ENCODE results near the gene CD27.
"Not testable (repeated sequence)": the region's sequence is repeated elsewhere in the genome, so short reads cannot be mapped to it uniquely, and the experiment has no call there.

The CD27 gene

DNA sequence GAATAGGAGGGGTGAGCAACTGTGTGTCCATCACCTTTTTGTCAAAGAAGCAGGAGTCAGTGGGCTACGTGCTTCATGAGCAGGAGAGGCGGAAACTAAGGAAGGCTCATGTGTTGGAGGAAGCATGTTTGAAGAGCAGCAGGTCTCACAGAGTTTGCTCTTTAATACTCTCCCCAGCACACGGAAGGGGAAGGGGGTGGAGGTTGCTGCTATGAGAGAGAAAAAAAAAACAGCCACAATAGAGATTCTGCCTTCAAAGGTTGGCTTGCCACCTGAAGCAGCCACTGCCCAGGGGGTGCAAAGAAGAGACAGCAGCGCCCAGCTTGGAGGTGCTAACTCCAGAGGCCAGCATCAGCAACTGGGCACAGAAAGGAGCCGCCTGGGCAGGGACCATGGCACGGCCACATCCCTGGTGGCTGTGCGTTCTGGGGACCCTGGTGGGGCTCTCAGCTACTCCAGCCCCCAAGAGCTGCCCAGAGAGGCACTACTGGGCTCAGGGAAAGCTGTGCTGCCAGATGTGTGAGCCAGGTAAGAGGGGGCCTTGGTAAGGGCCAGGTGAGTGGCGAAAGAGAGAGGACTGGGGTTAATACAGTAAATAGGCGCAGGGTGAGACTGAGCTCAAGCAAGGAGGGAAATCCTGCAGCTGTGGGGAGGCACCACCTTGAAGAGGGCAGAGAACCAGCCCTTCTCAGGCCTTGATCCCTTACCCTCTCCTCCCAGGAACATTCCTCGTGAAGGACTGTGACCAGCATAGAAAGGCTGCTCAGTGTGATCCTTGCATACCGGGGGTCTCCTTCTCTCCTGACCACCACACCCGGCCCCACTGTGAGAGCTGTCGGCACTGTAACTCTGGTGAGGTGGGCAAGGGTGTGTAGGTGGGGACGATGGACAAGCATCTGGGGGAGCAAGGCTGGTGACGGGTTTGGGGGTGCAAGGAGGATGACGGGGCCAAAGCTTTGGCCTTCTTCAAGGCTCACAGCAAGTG lies at the start of gene CD27:
Gene CD27, plus strand, starts transcription at position 252 of the 985 bp plus-strand sequence. Its CDS starts 141 bp downstream, at position 393.
- no peak for DNase-seq

GRCh38 chr12:6396031-6396430 lies 48.7 kb upstream of the CD27 start:
- DNase-seq: no peak

- no peak for DNase-seq
Observed at GRCh38 chr12:6399884-6400644, 44.7 kb upstream of the CD27 start.

- no peak for DNase-seq
Observed at GRCh38 chr12:6404390-6404789, 40.4 kb upstream of the CD27 start.

GRCh38 chr12:6405963-6406362 lies 38.8 kb upstream of the CD27 start:
- DNase-seq: no peak

GRCh38 chr12:6407236-6407954 lies 37.4 kb upstream of the CD27 start:
- DNase-seq: no peak

GRCh38 chr12:6416596-6416995 lies 28.2 kb upstream of the CD27 start:
- no peak for DNase-seq

DNA sequence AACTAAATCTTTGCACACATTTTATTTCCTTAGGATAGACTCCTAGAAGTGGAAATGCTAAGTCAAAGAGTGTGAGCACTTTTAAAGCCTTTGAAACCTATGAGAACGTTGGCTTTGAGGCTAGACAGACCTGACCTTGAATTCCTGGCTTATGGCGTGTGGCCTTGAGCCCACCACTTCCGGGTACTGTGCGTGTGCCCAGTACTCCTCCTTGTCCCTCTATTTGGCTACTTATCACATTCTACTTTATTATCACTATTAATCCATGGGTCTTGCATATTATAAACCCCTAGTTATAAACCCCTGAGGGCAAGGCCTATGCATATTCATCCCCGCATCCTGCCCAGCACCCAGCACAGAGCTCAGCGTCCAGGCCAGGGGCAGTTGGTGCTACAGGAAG lies 26.0 kb upstream of the CD27 start:
- DNase-seq: no peak

DNA sequence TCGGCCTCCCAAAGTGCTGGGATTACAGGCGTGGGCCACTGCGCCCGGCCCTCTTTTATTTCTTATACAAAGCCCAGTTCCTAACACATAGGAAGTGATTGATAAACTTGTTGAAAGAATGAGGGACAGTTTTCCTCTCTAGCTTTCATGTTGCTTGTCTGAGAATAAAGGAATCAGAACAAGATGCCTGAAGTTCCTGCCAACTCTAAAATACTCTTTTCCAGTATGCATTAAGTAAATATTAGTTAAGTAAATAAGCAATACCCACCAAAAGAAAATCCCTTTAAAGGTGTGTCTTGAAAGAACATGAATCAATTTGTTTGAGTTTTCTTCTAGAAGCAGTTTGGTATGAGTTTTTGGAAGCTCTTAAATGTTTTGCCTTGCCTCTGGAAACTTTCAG lies 24.4 kb upstream of the CD27 start:
- no peak for DNase-seq

GRCh38 chr12:6423267-6424007 lies 21.3 kb upstream of the CD27 start:
- peak; percentile 86 to 90 for DNase-seq

DNA sequence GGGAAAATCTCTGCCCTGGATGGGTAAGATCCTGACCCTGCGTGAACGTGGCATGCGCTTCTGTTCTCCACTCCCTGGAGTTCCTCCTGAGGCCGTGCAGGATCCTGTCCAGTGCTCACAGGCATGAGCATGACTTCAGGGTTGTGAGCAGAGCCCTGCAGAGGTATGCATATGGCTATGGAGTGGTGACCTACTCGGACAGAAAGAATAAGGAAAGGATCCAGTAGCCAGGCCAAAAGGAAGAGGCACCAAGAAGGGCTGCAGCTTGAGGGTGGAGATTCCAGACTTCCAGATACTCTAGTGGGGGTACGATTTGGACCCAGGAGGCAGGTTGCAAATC lies 20.8 kb upstream of the CD27 start:
- DNase-seq: no peak

DNA sequence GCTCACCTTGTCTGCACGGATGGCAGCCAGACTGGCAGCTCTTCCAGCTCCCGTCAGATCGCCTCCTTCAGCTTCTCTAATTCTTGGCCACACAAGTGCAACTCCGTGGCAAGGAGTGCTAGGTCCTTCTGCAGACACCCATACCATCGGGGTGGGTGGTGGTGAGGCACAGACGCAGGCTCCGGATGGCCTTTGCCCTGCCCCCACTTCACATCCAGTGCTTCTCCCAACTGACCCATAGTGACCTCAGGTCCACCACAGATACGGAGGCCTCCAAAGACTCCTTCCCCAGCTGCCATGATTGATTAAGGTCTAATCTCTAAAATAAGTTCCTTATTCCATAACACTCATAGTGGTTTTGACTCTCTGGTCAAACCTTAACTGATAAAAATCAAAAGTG lies 19.9 kb upstream of the CD27 start:
- DNase-seq: no peak

GRCh38 chr12:6425590-6426531 lies 18.9 kb upstream of the CD27 start:
- DNase-seq: no peak

DNA sequence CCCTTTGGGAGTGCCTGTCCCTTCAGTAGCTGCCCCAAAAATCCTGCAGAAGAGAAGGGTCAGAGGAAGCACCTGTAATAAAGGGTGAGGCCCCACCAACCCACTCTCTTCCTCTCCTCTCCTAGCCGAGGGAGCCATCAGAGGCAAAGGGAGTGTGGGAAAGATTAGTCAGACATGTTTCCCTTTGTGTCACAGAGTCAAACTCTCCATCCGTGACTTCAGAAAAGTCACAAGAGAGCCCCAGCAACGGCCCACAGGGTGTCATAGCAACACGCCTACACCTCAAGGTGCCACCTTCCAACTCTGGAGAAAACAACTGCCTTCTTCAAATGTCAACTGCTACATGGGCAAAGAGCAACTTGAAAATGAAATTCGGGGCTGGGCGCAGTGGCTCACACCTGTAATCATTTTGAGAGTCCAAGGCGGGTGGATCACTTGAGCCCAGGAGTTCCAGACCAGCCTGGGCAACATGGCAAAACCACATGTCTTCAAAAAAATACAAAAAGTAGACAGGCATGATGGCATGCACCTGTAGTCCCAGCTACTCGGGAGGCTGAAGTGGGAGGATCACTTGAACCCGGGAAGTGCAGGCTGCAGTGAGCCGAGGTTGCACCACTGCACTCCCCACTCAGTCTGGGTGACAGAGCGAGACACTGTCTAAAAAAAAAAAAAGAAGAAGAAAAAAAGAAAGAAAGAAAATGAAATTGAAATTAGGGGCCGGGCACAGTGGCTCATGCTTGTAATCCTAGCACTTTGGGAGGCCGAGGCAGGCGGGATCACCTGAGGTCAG lies 17.7 kb upstream of the CD27 start:
- no peak for DNase-seq

GRCh38 chr12:6427796-6428195 lies 17.0 kb upstream of the CD27 start:
- not testable (repeated sequence) for DNase-seq

GRCh38 chr12:6428326-6428725 lies 16.4 kb upstream of the CD27 start:
- DNase-seq: no peak

DNA sequence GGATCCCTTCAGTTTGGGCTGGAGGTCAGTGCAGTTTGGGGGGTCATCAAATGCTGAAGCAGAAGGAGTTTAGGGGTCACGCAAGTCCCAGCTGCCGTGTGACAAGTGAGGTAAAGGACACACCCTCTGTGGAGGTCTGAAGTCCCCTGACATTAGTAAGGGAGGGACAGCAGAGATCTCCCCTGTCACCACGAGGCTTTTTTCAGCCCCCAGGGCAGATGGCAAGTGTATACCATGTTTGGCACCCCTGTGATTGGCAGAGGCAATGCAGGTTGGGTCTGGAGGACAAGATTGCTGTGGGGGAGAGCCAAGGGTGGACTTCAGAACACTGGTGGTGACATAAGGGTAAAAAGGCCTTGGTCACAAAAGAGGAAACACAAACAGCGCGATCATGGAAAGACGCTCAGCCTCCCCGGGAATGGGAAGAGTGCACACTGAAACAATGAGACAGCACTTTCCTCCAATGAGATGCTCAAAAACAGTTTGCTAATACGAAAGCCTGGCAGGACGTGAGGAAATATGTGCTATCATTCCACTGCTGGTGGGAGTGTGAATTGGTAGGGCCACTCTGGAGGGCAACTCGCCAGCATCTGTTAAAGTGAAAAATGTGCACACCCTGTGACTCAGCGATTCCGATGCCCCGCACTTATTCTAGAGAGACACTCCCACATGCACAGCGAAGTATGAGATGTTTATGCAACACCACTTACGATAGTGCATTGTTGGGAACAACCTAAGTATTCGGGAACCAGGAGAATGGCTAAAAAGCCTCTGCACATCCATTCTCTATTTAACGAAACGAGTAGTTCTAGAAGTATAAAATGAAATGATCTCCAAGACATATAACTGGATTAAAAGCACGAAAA lies 14.4 kb upstream of the CD27 start:
- no peak for DNase-seq

DNA sequence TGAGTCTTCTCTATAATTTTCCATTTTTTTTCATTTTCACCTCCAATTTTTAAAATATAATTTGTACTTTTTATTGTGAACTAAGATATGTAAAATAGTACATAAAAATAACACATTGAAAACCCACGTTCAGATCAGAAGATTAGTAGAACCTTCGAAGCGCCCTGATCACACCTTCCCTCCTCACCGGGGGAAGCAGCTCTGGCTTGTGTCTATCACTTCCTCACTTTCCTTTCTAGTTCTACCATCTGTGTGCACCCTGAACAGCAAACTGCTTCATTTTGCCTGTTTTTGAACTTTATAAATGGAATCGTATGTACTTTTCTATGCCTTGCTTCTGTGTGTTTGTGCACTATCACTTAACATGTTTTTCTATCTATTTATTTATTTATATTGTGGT lies 11.8 kb upstream of the CD27 start:
- DNase-seq: no peak
